HL-60 (cell line): ENCODE data around the gene ASTN2.

Experiments used
- DNase-seq, 2 experiments: peaks; one replicate each; pipeline ENCODE4 v3.0.0-alpha.2; 2010 to 2020; ENCODE audit warnings: low read depth in 1 of 2, low spot score in 1 of 2
- H3K27ac ChIP-seq: fragments of 250-450 bp; sonication (Bioruptor Pico); replicated peaks from 2 replicates; pipeline ENCODE4 v1.5.1; 2020; ENCODE audit warnings: mild to moderate bottlenecking, moderate library complexity
- H3K27me3 ChIP-seq: fragments of 250-450 bp; sonication (Bioruptor Pico); 2 replicates; pipeline ENCODE4 v1.5.1; 2021; ENCODE audit warnings: mild to moderate bottlenecking, moderate library complexity; ENCODE audit not compliant: insufficient read depth, poor library complexity, severe bottlenecking
- H3K4me3 ChIP-seq: replicated peaks from 2 replicates; pipeline ENCODE4 v1.5.1; 2011; ENCODE audit warnings: mild to moderate bottlenecking, control low read depth, low read length; ENCODE audit not compliant: insufficient read depth
- GABPA ChIP-seq: IDR thresholded peaks from 2 replicates; pipeline ENCODE4 v1.6.1; 2012; ENCODE audit warnings: low read depth
- POLR2AphosphoS5 ChIP-seq: IDR thresholded peaks from 2 replicates; pipeline ENCODE4 v1.6.1; 2012; ENCODE audit warnings: low read depth
- SPI1 ChIP-seq: IDR thresholded peaks from 2 replicates; pipeline ENCODE4 v1.6.1; 2012; ENCODE audit warnings: low read depth, mild to moderate bottlenecking, borderline replicate concordance
- TF ChIP-seq, protein P1 (sequence below): IDR thresholded peaks from one replicate; pipeline ENCODE4 v1.5.1; 2011; ENCODE audit warnings: low read length, control low read depth, inconsistent platforms; ENCODE audit not compliant: insufficient read depth
- TF ChIP-seq, protein P2 (sequence below): IDR thresholded peaks from 2 replicates; pipeline ENCODE4 v1.6.1; 2012; ENCODE audit warnings: low read depth; ENCODE audit not compliant: insufficient replicate concordance

ASTN2 gene

DNA sequence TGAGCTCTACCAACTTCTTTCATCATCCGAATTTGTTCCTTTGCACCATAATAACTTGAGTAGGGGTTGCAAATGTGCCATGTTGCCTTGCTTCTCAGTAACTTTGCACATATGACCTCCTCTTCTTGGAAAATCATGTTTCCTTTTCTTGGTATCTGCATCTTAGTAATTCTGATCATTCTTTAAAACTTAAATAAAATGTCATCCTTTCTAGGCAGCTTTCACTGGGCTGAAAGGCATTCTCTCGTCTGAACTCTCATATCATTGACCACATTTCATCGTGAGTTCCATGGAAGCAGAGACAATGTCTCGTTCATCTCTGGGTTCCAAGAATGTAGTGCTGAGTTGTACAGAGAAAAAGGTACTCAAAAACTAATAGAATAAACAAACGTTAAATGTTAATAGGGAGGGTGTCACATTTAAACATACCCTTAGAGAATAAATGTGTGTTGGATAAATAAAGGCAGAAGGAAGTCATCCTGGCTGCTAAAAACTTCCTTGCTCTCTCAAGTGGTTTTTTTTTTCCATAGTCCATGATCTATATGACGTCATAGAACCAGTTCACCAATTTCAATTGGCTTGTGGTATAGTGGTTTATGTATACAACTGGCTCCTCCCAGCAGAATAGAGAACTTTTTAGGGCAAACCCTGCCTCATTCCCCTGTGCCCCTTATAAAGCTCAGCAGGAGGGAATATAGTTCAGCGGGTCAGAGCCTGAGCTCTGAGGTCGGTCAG is 945.9 kb downstream of the ASTN2 start:
- TF ChIP-seq POLR2AphosphoS5, result no peak
- TF ChIP-seq, protein P1, sequence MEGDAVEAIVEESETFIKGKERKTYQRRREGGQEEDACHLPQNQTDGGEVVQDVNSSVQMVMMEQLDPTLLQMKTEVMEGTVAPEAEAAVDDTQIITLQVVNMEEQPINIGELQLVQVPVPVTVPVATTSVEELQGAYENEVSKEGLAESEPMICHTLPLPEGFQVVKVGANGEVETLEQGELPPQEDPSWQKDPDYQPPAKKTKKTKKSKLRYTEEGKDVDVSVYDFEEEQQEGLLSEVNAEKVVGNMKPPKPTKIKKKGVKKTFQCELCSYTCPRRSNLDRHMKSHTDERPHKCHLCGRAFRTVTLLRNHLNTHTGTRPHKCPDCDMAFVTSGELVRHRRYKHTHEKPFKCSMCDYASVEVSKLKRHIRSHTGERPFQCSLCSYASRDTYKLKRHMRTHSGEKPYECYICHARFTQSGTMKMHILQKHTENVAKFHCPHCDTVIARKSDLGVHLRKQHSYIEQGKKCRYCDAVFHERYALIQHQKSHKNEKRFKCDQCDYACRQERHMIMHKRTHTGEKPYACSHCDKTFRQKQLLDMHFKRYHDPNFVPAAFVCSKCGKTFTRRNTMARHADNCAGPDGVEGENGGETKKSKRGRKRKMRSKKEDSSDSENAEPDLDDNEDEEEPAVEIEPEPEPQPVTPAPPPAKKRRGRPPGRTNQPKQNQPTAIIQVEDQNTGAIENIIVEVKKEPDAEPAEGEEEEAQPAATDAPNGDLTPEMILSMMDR, result no peak
- no peak for TF ChIP-seq GABPA
- TF ChIP-seq SPI1, result no peak
- TF ChIP-seq, protein P2, sequence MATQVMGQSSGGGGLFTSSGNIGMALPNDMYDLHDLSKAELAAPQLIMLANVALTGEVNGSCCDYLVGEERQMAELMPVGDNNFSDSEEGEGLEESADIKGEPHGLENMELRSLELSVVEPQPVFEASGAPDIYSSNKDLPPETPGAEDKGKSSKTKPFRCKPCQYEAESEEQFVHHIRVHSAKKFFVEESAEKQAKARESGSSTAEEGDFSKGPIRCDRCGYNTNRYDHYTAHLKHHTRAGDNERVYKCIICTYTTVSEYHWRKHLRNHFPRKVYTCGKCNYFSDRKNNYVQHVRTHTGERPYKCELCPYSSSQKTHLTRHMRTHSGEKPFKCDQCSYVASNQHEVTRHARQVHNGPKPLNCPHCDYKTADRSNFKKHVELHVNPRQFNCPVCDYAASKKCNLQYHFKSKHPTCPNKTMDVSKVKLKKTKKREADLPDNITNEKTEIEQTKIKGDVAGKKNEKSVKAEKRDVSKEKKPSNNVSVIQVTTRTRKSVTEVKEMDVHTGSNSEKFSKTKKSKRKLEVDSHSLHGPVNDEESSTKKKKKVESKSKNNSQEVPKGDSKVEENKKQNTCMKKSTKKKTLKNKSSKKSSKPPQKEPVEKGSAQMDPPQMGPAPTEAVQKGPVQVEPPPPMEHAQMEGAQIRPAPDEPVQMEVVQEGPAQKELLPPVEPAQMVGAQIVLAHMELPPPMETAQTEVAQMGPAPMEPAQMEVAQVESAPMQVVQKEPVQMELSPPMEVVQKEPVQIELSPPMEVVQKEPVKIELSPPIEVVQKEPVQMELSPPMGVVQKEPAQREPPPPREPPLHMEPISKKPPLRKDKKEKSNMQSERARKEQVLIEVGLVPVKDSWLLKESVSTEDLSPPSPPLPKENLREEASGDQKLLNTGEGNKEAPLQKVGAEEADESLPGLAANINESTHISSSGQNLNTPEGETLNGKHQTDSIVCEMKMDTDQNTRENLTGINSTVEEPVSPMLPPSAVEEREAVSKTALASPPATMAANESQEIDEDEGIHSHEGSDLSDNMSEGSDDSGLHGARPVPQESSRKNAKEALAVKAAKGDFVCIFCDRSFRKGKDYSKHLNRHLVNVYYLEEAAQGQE, result no peak
- no peak for DNase-seq
- Histone ChIP-seq H3K27ac (no peak overlapping the region), H3K27me3 (no peaks in the 10 kb centered on the region), H3K4me3 (no peak overlapping the region)

GRCh38 chr9:116468369-116468768 is 946.5 kb downstream of the ASTN2 start:
- Histone ChIP-seq H3K27me3 (no peaks in the 10 kb centered on the region), H3K4me3 (no peak overlapping the region), H3K27ac (no peak overlapping the region)
- DNase-seq, result no peak
- TF ChIP-seq POLR2AphosphoS5, result no peak
- TF ChIP-seq, protein P1, result no peak
- TF ChIP-seq GABPA, result no peak
- TF ChIP-seq SPI1, result no peak
- TF ChIP-seq, protein P2, result no peak

GRCh38 chr9:116467740-116468351 is 947.0 kb downstream of the ASTN2 start:
- no peak for DNase-seq
- Histone ChIP-seq H3K27ac (no peak overlapping the region), H3K27me3 (no peaks in the 10 kb centered on the region), H3K4me3 (no peak overlapping the region)
- TF ChIP-seq SPI1, result no peak
- TF ChIP-seq GABPA, result no peak
- TF ChIP-seq, protein P2, result no peak
- TF ChIP-seq POLR2AphosphoS5, result no peak
- TF ChIP-seq, protein P1, result no peak
